Astrocyte of the cerebellum (primary cell): ENCODE measurements around the gene ADGRF1.
A peak's percentile ranks its signal among the peaks of the same experiment; 100 is the strongest.

Experiments
- DNase-seq: peaks from one replicate; pipeline ENCODE4 v3.0.0-alpha.2; 2011; ENCODE audit warnings: low read depth
- H3K4me3 ChIP-seq: 2 replicates; pipeline ENCODE4 v1.5.1; 2011; ENCODE audit warnings: mild to moderate bottlenecking, low read depth, low read length, moderate library complexity
- CTCF ChIP-seq: IDR thresholded peaks from 2 replicates; pipeline ENCODE4 v1.5.1; 2012; ENCODE audit warnings: low read length, low read depth, moderate library complexity, mild to moderate bottlenecking; ENCODE audit errors: missing control alignments
- in situ Hi-C: cut with HindIII; loops from 2 replicates; pipeline ENCODE4 v1.10.0; 2017; ENCODE audit warnings: low sequenced_read_pairs

Gene ADGRF1

GRCh38 chr6:47047479-47048407 is 5.6 kb upstream of the ADGRF1 start:
- peak; percentile 73 for DNase-seq
- no peak overlapping the region for H3K4me3 ChIP-seq
- TF ChIP-seq CTCF: peak; percentile 78
- in situ Hi-C loops: no loop called here

- no peak for DNase-seq
- in situ Hi-C loops: no loop called here
- no peak for TF ChIP-seq CTCF
- no peak overlapping the region for H3K4me3 ChIP-seq
These were observed 5.0 kb upstream of the ADGRF1 start for GRCh38 chr6:47047097-47047478.

DNA sequence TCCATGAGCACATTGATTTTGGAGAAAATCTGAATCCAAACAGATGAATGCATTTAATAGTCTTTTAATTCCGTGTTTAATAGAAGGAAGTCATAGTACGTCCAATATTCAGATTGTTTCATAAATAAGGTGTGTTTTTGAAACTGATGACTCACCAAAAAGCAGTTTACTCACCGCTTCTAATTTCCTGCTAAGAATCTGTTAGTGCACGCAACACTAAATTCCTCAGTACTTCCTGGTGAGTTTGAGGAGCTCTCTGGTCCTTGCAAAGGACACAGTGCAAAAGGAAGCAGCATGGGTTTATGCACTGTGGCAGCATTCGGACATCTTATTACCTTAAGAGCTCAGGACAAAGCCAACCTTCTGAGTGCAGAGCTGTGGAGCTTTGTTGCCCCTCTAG is 2.3 kb upstream of the ADGRF1 start:
- no peak for TF ChIP-seq CTCF
- peak; percentile 29 for DNase-seq
- in situ Hi-C loops: no loop called here
- no peak overlapping the region for H3K4me3 ChIP-seq

GRCh38 chr6:47043286-47043685 is 1.2 kb upstream of the ADGRF1 start:
- no peak for TF ChIP-seq CTCF
- no peak for DNase-seq
- in situ Hi-C loops: no loop called here
- H3K4me3 ChIP-seq: no peak overlapping the region

DNA sequence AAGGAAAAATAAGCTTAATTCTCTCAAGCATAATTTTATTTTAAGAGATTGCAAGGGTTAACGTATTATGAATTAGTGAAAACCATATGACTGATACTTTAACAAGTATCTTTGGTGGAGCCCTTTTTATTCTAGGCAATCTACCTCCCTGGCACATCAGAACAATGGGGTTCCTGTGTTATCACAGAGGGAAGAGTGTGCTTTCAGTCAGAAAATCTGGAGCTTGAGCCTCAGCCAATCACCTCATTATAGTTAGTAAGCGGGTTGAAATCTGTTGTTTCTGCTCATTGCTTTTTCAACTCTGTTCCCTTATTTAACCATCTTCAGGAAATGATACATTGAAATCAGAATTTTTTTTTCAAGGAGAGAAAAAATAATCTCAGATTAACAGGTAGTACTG is 391 bp downstream of the ADGRF1 start:
- no peak overlapping the region for H3K4me3 ChIP-seq
- no peak for TF ChIP-seq CTCF
- no peak for DNase-seq
- in situ Hi-C loops: no loop called here

GRCh38 chr6:47034926-47035325 is 7.2 kb downstream of the ADGRF1 start:
- DNase-seq: peak; percentile 100
- peak overlapping the region; percentile 4 for H3K4me3 ChIP-seq
- in situ Hi-C loops: no loop called here
- TF ChIP-seq CTCF: no peak
